ENCODE measurements around the gene PDCD1.

PDCD1 gene

GRCh38 chr2:241814393-241814642 lies 44.4 kb downstream of the PDCD1 start:
- no peak overlapping the region for H3K27ac ChIP-seq (ENCODE audit: low read depth, low read length)
- H3F3A ChIP-seq (ENCODE audit: control insufficient read depth, insufficient read depth) = no peaks in the 10 kb centered on the region
- TF ChIP-seq, protein P1, sequence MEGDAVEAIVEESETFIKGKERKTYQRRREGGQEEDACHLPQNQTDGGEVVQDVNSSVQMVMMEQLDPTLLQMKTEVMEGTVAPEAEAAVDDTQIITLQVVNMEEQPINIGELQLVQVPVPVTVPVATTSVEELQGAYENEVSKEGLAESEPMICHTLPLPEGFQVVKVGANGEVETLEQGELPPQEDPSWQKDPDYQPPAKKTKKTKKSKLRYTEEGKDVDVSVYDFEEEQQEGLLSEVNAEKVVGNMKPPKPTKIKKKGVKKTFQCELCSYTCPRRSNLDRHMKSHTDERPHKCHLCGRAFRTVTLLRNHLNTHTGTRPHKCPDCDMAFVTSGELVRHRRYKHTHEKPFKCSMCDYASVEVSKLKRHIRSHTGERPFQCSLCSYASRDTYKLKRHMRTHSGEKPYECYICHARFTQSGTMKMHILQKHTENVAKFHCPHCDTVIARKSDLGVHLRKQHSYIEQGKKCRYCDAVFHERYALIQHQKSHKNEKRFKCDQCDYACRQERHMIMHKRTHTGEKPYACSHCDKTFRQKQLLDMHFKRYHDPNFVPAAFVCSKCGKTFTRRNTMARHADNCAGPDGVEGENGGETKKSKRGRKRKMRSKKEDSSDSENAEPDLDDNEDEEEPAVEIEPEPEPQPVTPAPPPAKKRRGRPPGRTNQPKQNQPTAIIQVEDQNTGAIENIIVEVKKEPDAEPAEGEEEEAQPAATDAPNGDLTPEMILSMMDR (IDR thresholded peaks at IDR 0.05; ENCODE audit: low read depth, low read length, poor library complexity, severe bottlenecking) = no peak
- no peak for TF ChIP-seq EZH2phosphoT487 (IDR thresholded peaks at IDR 0.05; ENCODE audit: borderline replicate concordance, low read length)
- no peaks in the 10 kb centered on the region for H3K27me3 ChIP-seq (ENCODE audit: control insufficient read depth, low read length)
- no peak overlapping the region for H3K4me3 ChIP-seq (ENCODE audit: low read length)
- H3K79me2 ChIP-seq (ENCODE audit: control insufficient read depth, low read length) = no peaks in the 10 kb centered on the region
- H3K9me2 ChIP-seq (replicated peaks; ENCODE audit: control insufficient read depth, low read length) = no peaks in the 10 kb centered on the region
- H3K9me3 ChIP-seq (ENCODE audit: control insufficient read depth, insufficient read depth, low read length) = no peaks in the 10 kb centered on the region
- peak overlapping the region; percentile 52; the same call in 1 of the 2 replicates for H3K4me2 ChIP-seq (ENCODE audit: low read length)
- no peaks in the 10 kb centered on the region for H3K36me3 ChIP-seq (ENCODE audit: control insufficient read depth, low read length)
- H4K20me1 ChIP-seq (ENCODE audit: control insufficient read depth, insufficient read depth, low read depth, low read length) = no peaks in the 10 kb centered on the region
- H3K4me1 ChIP-seq (ENCODE audit: control insufficient read depth, low read length) = peaks cover 29% of the 10 kb centered on the region

DNA sequence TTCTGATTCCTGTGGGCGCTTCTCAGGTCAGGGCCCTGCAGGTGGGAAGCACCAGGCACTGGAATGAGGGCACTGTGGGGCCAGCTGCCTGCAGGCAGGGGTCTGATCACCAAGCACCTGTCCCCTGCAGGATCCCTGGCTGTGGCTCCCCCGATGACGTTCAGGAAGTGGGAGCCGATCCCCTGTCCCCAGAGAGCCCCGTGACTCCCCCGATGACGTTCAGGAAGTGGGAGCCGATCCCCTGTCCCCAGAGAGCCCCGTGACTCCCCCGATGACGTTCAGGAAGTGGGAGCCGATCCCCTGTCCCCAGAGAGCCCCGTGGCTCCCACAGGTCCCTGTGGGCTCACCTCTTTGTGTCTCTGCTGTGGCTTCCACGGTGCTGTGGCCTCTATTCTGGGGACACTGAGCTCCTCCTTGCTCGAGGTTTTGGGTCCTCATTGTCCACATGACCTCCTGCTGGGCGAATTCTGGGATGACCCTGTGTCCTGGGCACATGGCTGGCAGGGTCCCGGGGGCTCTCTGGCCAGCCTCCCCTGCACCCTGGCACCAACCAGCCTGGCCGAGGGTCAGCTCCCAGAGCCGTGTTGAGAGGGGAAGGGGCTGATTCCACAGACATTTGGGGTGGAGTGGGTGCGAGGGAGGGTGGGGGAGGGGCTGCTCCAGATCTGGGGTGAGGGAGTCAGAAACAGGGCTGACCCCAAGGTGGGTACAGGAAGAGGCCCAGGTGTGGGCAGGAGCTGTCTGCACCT lies 44.9 kb downstream of the PDCD1 start:
- Histone ChIP-seq H3K27ac (ENCODE audit: low read depth, low read length) (0 out of 2 replicates have a peak overlapping the region, but pooled peaks have one; percentile 21), H3K4me1 (ENCODE audit: control insufficient read depth, low read length) (peaks cover 29% of the 10 kb centered on the region), H3K4me2 (ENCODE audit: low read length) (peak overlapping the region; percentile 52), H3K36me3 (ENCODE audit: control insufficient read depth, low read length) (no peaks in the 10 kb centered on the region), H3K9me2 (replicated peaks; ENCODE audit: control insufficient read depth, low read length) (no peaks in the 10 kb centered on the region), H3K27me3 (ENCODE audit: control insufficient read depth, low read length) (no peaks in the 10 kb centered on the region), H3K79me2 (ENCODE audit: control insufficient read depth, low read length) (no peaks in the 10 kb centered on the region), H3F3A (ENCODE audit: control insufficient read depth, insufficient read depth) (no peaks in the 10 kb centered on the region), H3K4me3 (ENCODE audit: low read length) (no peak overlapping the region), H4K20me1 (ENCODE audit: control insufficient read depth, insufficient read depth, low read depth, low read length) (no peaks in the 10 kb centered on the region), H3K9me3 (ENCODE audit: control insufficient read depth, insufficient read depth, low read length) (no peaks in the 10 kb centered on the region)
- TF ChIP-seq, protein P1 (IDR thresholded peaks at IDR 0.05; ENCODE audit: low read depth, low read length, poor library complexity, severe bottlenecking) = no peak
- TF ChIP-seq EZH2phosphoT487 (IDR thresholded peaks at IDR 0.05; ENCODE audit: borderline replicate concordance, low read length) = no peak

GRCh38 chr2:241812730-241813643 lies 45.7 kb downstream of the PDCD1 start:
- no peak for TF ChIP-seq EZH2phosphoT487 (IDR thresholded peaks at IDR 0.05; ENCODE audit: borderline replicate concordance, low read length)
- TF ChIP-seq, protein P1 (IDR thresholded peaks at IDR 0.05; ENCODE audit: low read depth, low read length, poor library complexity, severe bottlenecking) = no peak
- Histone ChIP-seq H3K4me2 (ENCODE audit: low read length) (peak overlapping the region; percentile 52; the same call in 1 of the 2 replicates), H3K79me2 (ENCODE audit: control insufficient read depth, low read length) (no peaks in the 10 kb centered on the region), H3K9me3 (ENCODE audit: control insufficient read depth, insufficient read depth, low read length) (no peaks in the 10 kb centered on the region), H3K9me2 (replicated peaks; ENCODE audit: control insufficient read depth, low read length) (no peaks in the 10 kb centered on the region), H3F3A (ENCODE audit: control insufficient read depth, insufficient read depth) (no peaks in the 10 kb centered on the region), H3K4me1 (ENCODE audit: control insufficient read depth, low read length) (peaks cover 26% of the 10 kb centered on the region), H4K20me1 (ENCODE audit: control insufficient read depth, insufficient read depth, low read depth, low read length) (no peaks in the 10 kb centered on the region), H3K36me3 (ENCODE audit: control insufficient read depth, low read length) (no peaks in the 10 kb centered on the region), H3K27me3 (ENCODE audit: control insufficient read depth, low read length) (no peaks in the 10 kb centered on the region), H3K27ac (ENCODE audit: low read depth, low read length) (no peak overlapping the region), H3K4me3 (ENCODE audit: low read length) (no peak overlapping the region)
